ENCODE results near the gene GJB5.

The GJB5 gene

GRCh38 chr1:34762474-34763141 lies 7.8 kb downstream of the GJB5 start:
- TF ChIP-seq POLR2AphosphoS5 (IDR thresholded peaks at IDR 0.05; ENCODE audit: low read depth, low read length) (no peak), TAF1 (IDR thresholded peaks at IDR 0.05; ENCODE audit: borderline replicate concordance, insufficient read depth, low read length) (no peak), FOXP2 (optimal IDR thresholded peaks at IDR 0.05; ENCODE audit: borderline replicate concordance, extremely low read depth, extremely low read length, insufficient read depth) (no peak), SIN3A (IDR thresholded peaks at IDR 0.05; ENCODE audit: borderline replicate concordance, insufficient read depth, low read length) (no peak)
- TF ChIP-seq, protein P1, sequence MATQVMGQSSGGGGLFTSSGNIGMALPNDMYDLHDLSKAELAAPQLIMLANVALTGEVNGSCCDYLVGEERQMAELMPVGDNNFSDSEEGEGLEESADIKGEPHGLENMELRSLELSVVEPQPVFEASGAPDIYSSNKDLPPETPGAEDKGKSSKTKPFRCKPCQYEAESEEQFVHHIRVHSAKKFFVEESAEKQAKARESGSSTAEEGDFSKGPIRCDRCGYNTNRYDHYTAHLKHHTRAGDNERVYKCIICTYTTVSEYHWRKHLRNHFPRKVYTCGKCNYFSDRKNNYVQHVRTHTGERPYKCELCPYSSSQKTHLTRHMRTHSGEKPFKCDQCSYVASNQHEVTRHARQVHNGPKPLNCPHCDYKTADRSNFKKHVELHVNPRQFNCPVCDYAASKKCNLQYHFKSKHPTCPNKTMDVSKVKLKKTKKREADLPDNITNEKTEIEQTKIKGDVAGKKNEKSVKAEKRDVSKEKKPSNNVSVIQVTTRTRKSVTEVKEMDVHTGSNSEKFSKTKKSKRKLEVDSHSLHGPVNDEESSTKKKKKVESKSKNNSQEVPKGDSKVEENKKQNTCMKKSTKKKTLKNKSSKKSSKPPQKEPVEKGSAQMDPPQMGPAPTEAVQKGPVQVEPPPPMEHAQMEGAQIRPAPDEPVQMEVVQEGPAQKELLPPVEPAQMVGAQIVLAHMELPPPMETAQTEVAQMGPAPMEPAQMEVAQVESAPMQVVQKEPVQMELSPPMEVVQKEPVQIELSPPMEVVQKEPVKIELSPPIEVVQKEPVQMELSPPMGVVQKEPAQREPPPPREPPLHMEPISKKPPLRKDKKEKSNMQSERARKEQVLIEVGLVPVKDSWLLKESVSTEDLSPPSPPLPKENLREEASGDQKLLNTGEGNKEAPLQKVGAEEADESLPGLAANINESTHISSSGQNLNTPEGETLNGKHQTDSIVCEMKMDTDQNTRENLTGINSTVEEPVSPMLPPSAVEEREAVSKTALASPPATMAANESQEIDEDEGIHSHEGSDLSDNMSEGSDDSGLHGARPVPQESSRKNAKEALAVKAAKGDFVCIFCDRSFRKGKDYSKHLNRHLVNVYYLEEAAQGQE (IDR thresholded peaks at IDR 0.05; ENCODE audit: insufficient read depth in 1 of 2, low read depth in 2 of 2, low read length in 2 of 2) = no peak

GRCh38 chr1:34763142-34763781 lies 8.4 kb downstream of the GJB5 start:
- TF ChIP-seq TAF1 (IDR thresholded peaks at IDR 0.05; ENCODE audit: borderline replicate concordance, insufficient read depth, low read length) = no peak
- TF ChIP-seq, protein P1 (IDR thresholded peaks at IDR 0.05; ENCODE audit: insufficient read depth in 1 of 2, low read depth in 2 of 2, low read length in 2 of 2) = no peak
- no peak for TF ChIP-seq SIN3A (IDR thresholded peaks at IDR 0.05; ENCODE audit: borderline replicate concordance, insufficient read depth, low read length)
- TF ChIP-seq POLR2AphosphoS5 (IDR thresholded peaks at IDR 0.05; ENCODE audit: low read depth, low read length) = no peak
- TF ChIP-seq FOXP2 (optimal IDR thresholded peaks at IDR 0.05; ENCODE audit: borderline replicate concordance, extremely low read depth, extremely low read length, insufficient read depth) = no peak

GRCh38 chr1:34768856-34769255 lies 14.0 kb downstream of the GJB5 start:
- TF ChIP-seq SIN3A (IDR thresholded peaks at IDR 0.05; ENCODE audit: borderline replicate concordance, insufficient read depth, low read length) = no peak
- TF ChIP-seq TAF1 (IDR thresholded peaks at IDR 0.05; ENCODE audit: borderline replicate concordance, insufficient read depth, low read length) = no peak
- no peak for TF ChIP-seq FOXP2 (optimal IDR thresholded peaks at IDR 0.05; ENCODE audit: borderline replicate concordance, extremely low read depth, extremely low read length, insufficient read depth)
- TF ChIP-seq, protein P1 (IDR thresholded peaks at IDR 0.05; ENCODE audit: insufficient read depth in 1 of 2, low read depth in 2 of 2, low read length in 2 of 2) = no peak
- no peak for TF ChIP-seq POLR2AphosphoS5 (IDR thresholded peaks at IDR 0.05; ENCODE audit: low read depth, low read length)

GRCh38 chr1:34770891-34771504 lies 16.2 kb downstream of the GJB5 start:
- TF ChIP-seq SIN3A (IDR thresholded peaks at IDR 0.05; ENCODE audit: borderline replicate concordance, insufficient read depth, low read length) (no peak), POLR2AphosphoS5 (IDR thresholded peaks at IDR 0.05; ENCODE audit: low read depth, low read length) (no peak), TAF1 (IDR thresholded peaks at IDR 0.05; ENCODE audit: borderline replicate concordance, insufficient read depth, low read length) (no peak), FOXP2 (optimal IDR thresholded peaks at IDR 0.05; ENCODE audit: borderline replicate concordance, extremely low read depth, extremely low read length, insufficient read depth) (no peak)
- TF ChIP-seq, protein P1 (IDR thresholded peaks at IDR 0.05; ENCODE audit: insufficient read depth in 1 of 2, low read depth in 2 of 2, low read length in 2 of 2) = no peak
